IMR-90 (cell line): ENCODE data around the gene CYGB. TPM values are rescaled to one million over a fixed set of nuclear protein-coding genes. Genes with fewer than 3 reads are reported as not detected.

ENCODE experiments used
- ATAC-seq: fragments of 200-7000 bp; cut with Tn5 transposase; 2 replicates; pipeline ENCODE4 v1.9.1; 2020; ENCODE audit warnings: low read depth, mild to moderate bottlenecking, moderate library complexity
- BruUV-seq: library from RNA; stranded (reverse); fragments of 400-500 nt; replicated peaks from 2 replicates; lab custom pipeline; 2021; lab: Mats Ljungman, UMichigan
- CTCF ChIA-PET: fragments of 300-600 bp; formaldehyde crosslinking; extraction: SDS; loops from one replicate; lab custom pipeline; 2021; ENCODE audit warnings: antibody characterized with exemption; lab: Yijun Ruan, JAX
- POLR2A ChIA-PET: fragments of 300-600 bp; sonication (Branson Sonifier 250); formaldehyde crosslinking; loops from one replicate; lab custom pipeline; 2022; ENCODE audit warnings: antibody characterized with exemption; ENCODE audit not compliant: unreplicated experiment; lab: Charles Lee
- DNase-seq: peaks from one replicate; pipeline ENCODE4 v3.0.0; 2013
- H2AFZ ChIP-seq: replicated peaks from 2 replicates; pipeline ENCODE3; 2013; ENCODE audit warnings: low read length, mild to moderate bottlenecking; ENCODE audit not compliant: poor library complexity
- H2AK5ac ChIP-seq: 2 replicates; pipeline ENCODE4 v1.6.1; 2013; ENCODE audit warnings: low read depth, low read length, inconsistent platforms
- H2AK9ac ChIP-seq: replicated peaks from 2 replicates; pipeline ENCODE3; 2013; ENCODE audit warnings: mild to moderate bottlenecking, low read depth, low read length, moderate library complexity; ENCODE audit not compliant: poor library complexity
- H2BK120ac ChIP-seq: 2 replicates; pipeline ENCODE4 v1.6.1; 2013; ENCODE audit warnings: low read depth, low read length, inconsistent platforms
- H2BK15ac ChIP-seq: 3 replicates; pipeline ENCODE4 v1.6.1; 2013; ENCODE audit warnings: low read depth, low read length, inconsistent platforms
- H2BK20ac ChIP-seq: 2 replicates; pipeline ENCODE4 v1.6.1; 2013; ENCODE audit warnings: low read depth, mild to moderate bottlenecking, inconsistent platforms, low read length, moderate library complexity
- H2BK5ac ChIP-seq: 2 replicates; pipeline ENCODE4 v1.6.1; 2013; ENCODE audit warnings: mild to moderate bottlenecking, low read depth, low read length, inconsistent platforms; ENCODE audit not compliant: poor library complexity, severe bottlenecking
- H3K14ac ChIP-seq: replicated peaks from 2 replicates; pipeline ENCODE4 v1.6.1; 2013; ENCODE audit warnings: low read depth, low read length, inconsistent platforms
- H3K18ac ChIP-seq: 2 replicates; pipeline ENCODE4 v1.6.1; 2013; ENCODE audit warnings: low read depth, low read length, control low read depth
- H3K23ac ChIP-seq: 2 replicates; pipeline ENCODE4 v1.6.1; 2013; ENCODE audit warnings: low read depth, low read length, inconsistent platforms
- H3K27ac ChIP-seq: 2 replicates; pipeline ENCODE4 v1.5.1; 2013; ENCODE audit warnings: mild to moderate bottlenecking, control low read depth, low read length; ENCODE audit not compliant: insufficient read depth
- H3K27me3 ChIP-seq: 2 replicates; pipeline ENCODE4 v1.6.1; 2013; ENCODE audit warnings: low read length; ENCODE audit not compliant: control insufficient read depth, insufficient read depth
- H3K36me3 ChIP-seq: 2 replicates; pipeline ENCODE4 v1.6.1; 2013; ENCODE audit warnings: low read length, mixed read lengths; ENCODE audit not compliant: control insufficient read depth, insufficient read depth
- H3K4ac ChIP-seq: 2 replicates; pipeline ENCODE4 v1.6.1; 2013; ENCODE audit warnings: low read depth, low read length, inconsistent platforms
- H3K4me1 ChIP-seq: 2 replicates; pipeline ENCODE4 v1.6.1; 2013; ENCODE audit warnings: low read length, mixed read lengths; ENCODE audit not compliant: control insufficient read depth, insufficient read depth
- H3K4me2 ChIP-seq: 2 replicates; pipeline ENCODE4 v1.6.1; 2013; ENCODE audit warnings: low read depth, mild to moderate bottlenecking, control low read depth, low read length, moderate library complexity
- H3K4me3 ChIP-seq: 2 replicates; pipeline ENCODE4 v1.5.1; 2013; ENCODE audit warnings: low read depth, mild to moderate bottlenecking, control low read depth, low read length, moderate library complexity; ENCODE audit not compliant: insufficient read depth
- H3K56ac ChIP-seq: 2 replicates; pipeline ENCODE4 v1.6.1; 2013; ENCODE audit warnings: low read length, inconsistent platforms; ENCODE audit not compliant: insufficient read depth; ENCODE audit errors: extremely low read depth
- H3K79me1 ChIP-seq, 2 experiments: 2 replicates each; pipeline ENCODE4 v1.6.1; 2013; ENCODE audit warnings: low read length in 2 of 2, inconsistent platforms in 1 of 2, low read depth in 1 of 2
- H3K9ac ChIP-seq: 2 replicates; pipeline ENCODE4 v1.6.1; 2013; ENCODE audit warnings: low read depth, low read length, control low read depth
- H3K9me1 ChIP-seq: 2 replicates; pipeline ENCODE4 v1.6.1; 2013; ENCODE audit warnings: low read length, inconsistent platforms; ENCODE audit not compliant: insufficient read depth
- H3K9me3 ChIP-seq: 2 replicates; pipeline ENCODE4 v1.6.1; 2013; ENCODE audit warnings: low read length; ENCODE audit not compliant: control insufficient read depth, insufficient read depth
- H4K20me1 ChIP-seq: 2 replicates; pipeline ENCODE4 v1.6.1; 2013; ENCODE audit warnings: low read length, inconsistent platforms; ENCODE audit not compliant: insufficient read depth
- H4K5ac ChIP-seq: 2 replicates; pipeline ENCODE4 v1.6.1; 2013; ENCODE audit warnings: mild to moderate bottlenecking, low read depth, low read length, control low read depth
- H4K8ac ChIP-seq, 2 experiments: 2 replicates each; pipeline ENCODE4 v1.6.1; 2013; ENCODE audit warnings: low read depth in 2 of 2, low read length in 2 of 2, control low read depth in 1 of 2, inconsistent platforms in 1 of 2
- H4K91ac ChIP-seq: 2 replicates; pipeline ENCODE4 v1.6.1; 2013; ENCODE audit warnings: low read depth, low read length, inconsistent platforms; ENCODE audit not compliant: insufficient read depth
- BHLHE40 ChIP-seq: fragments of 150-350 bp; IDR thresholded peaks from 2 replicates; pipeline ENCODE4 v1.6.1; 2016; ENCODE audit warnings: mild to moderate bottlenecking, low read depth, low read length
- CEBPB ChIP-seq: IDR thresholded peaks from 2 replicates; pipeline ENCODE4 v1.6.1; 2012; ENCODE audit warnings: low read depth, low read length, improper control_type of control experiment
- MAFK ChIP-seq: IDR thresholded peaks from 2 replicates; pipeline ENCODE4 v1.6.1; 2012; ENCODE audit warnings: low read depth, low read length, improper control_type of control experiment
- RCOR1 ChIP-seq: IDR thresholded peaks from 2 replicates; pipeline ENCODE4 v1.6.1; 2012; ENCODE audit warnings: mild to moderate bottlenecking, low read length, improper control_type of control experiment; ENCODE audit not compliant: insufficient replicate concordance
- WGBS, 2 experiments: methylation state at CpG; one replicate each; pipeline versions ENCODE4 v1.1.5 to v1.1.7; 2013; ENCODE audit warnings: missing lambda C conversion rate in 2 of 2; ENCODE audit not compliant: insufficient read length in 1 of 2; ENCODE audit errors: extremely low coverage in 2 of 2; 5-methylcytosine and 5-hydroxymethylcytosine counted together
- dilution Hi-C: fragments of 300-500 bp; cut with HindIII; formaldehyde crosslinking; loops from one replicate; pipeline ENCODE4 v1.14.3; 2018; ENCODE audit warnings: low sequenced_read_pairs; ENCODE audit not compliant: unreplicated experiment
- in situ Hi-C: fragments of 300-500 bp; cut with MboI; formaldehyde crosslinking; loops from 3 replicates; pipeline ENCODE4 v1.14.3; 2019; ENCODE audit warnings: low sequenced_read_pairs, inconsistent platforms, mixed read lengths
- intact Hi-C: fragments of 100-400 bp; cut with micrococcal nuclease; formaldehyde crosslinking; loops from 2 replicates; pipeline ENCODE4 v1.10.0; 2022
- polyA plus RNA-seq, 3 experiments: library from polyadenylated mRNA; depleted of rRNA; stranded (reverse); fragments of >200 nt; gene quantifications; 2 replicates each; pipeline ENCODE4 v1.2.3, GENCODE V29; 2012; ENCODE audit warnings: low replicate concordance in 1 of 3
- total RNA-seq: library from RNA; depleted of rRNA; stranded (reverse); fragments of >200 nt; gene quantifications from 2 replicates; pipeline ENCODE4 v1.2.3, GENCODE V29; 2012

The CYGB gene
- total and polyA plus RNA-seq, 2 of the 4 experiments (the other 2 are of a cell fraction): 1.3 to 2.9 TPM

DNA sequence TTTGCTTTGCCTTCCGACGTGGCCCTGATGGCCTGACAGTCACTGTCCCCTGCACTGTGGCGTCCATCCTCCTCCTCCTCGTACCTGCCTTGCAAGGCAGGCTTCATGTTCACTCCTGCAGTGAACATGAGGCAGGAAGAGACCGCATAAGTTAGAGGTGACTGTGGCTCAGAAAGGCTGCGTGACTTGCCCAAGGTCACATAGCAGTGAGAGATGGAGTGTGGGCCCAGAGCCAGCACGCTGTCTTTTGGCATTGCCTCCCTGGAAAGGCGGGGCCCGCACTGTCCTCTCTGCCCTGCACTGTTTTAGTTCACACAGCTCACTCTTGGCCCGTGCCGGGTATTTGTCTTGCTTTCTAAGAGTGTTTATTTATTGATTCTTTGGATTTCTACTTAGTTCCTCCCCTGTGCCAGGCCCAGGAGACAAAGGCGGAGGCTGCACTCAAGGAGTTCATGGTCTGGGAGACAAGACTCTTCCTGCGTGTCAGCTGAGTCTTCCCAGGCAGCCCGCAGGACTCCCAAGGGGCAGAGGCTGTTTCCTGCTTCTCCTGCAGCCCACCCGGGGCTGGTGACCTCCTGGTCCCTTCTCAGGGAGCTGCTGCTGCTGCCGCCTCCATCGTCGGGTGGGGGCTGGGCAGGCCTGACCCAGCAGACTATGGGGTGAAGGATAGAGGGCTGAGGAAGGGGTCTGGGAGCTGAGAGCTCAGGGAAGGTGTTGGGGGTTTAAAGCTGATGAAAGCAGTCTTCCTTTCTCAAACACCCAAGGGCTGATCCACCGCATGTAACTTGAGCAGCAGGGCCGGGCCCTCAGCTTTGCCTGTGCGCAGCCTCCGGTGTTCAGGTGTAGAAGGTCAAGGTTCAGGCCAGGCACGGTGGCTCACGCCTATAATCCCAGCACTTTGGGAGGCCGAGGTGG is 12.7 kb downstream of the CYGB start:
- 49% methylated on average over 7 of the region's 25 CpGs; no CpG with 5 or more reads in 1 of the 2 experiments for WGBS, 2 experiments
- Histone ChIP-seq H3K14ac (peak overlapping the region; percentile 44), H3K56ac (no peak overlapping the region), H3K23ac (peak overlapping the region; percentile 21; the same call in 1 of the 2 replicates), H2AK5ac (peak overlapping the region; percentile 87), H3K4ac (peak overlapping the region; percentile 93), H4K5ac (peak overlapping the region; percentile 14), H4K20me1 (0 out of 2 replicates have a peak, but pooled peaks cover 2% of the 10 kb centered on the region), H3K79me1 (peaks cover 0 to 5% of the 10 kb centered on the region in 2 experiments; a peak in 1 of 4 replicates), H2BK120ac (peak overlapping the region; percentile 50), H4K8ac (peak overlapping the region; percentile 3 to 73; a peak in 3 of 4 replicates), H3K4me3 (no peak overlapping the region), H2BK20ac (peak overlapping the region; percentile 70), H2AFZ (peak overlapping the region; percentile 75), H2BK15ac (peak overlapping the region; percentile 5; the same call in 1 of the 3 replicates), H3K18ac (peak overlapping the region; percentile 44), H3K9me1 (peaks cover 14% of the 10 kb centered on the region), H3K9me3 (no peaks in the 10 kb centered on the region), H3K4me1 (peaks cover 37% of the 10 kb centered on the region), H3K36me3 (no peaks in the 10 kb centered on the region), H3K27ac (peak overlapping the region; percentile 64), H2BK5ac (peak overlapping the region; percentile 25), H4K91ac (peak overlapping the region; percentile 64), H2AK9ac (peak overlapping the region; percentile 83), H3K4me2 (peak overlapping the region; percentile 4; the same call in 1 of the 2 replicates), H3K27me3 (no peaks in the 10 kb centered on the region), H3K9ac (peak overlapping the region; percentile 18; the same call in 1 of the 2 replicates)
- in situ Hi-C loops: loop anchor here (5.0 kb wide), 1 partner anchor 97 kb away; no protein-coding TSS in a partner anchor
- ChIA-PET POLR2A (no interaction called here), CTCF (interaction anchor here (0.8 to 4.1 kb wide), 4 partner anchors 14 to 99 kb away, joined by 3 to 18 read pairs (median 4); partner anchors contain the start of gene PRCD)
- ATAC-seq (peak; percentile 31), DNase-seq (peak; percentile 55)
- no TSS peak for BruUV-seq
- TF ChIP-seq RCOR1: no peak
- TF ChIP-seq CEBPB: no peak
- TF ChIP-seq MAFK: no peak
- peak; percentile 87 for TF ChIP-seq BHLHE40
- dilution Hi-C loops: no loop called here
- intact Hi-C loops: no loop called here
